SH-SY5Y (cell line): ENCODE measurements around the gene HSD17B12.

ENCODE experiments used
- GATA2 ChIP-seq: IDR thresholded peaks from 2 replicates; pipeline ENCODE4 v1.6.1; 2011; ENCODE audit warnings: mild to moderate bottlenecking, low read depth, low read length
- GATA3 ChIP-seq: IDR thresholded peaks from 2 replicates; pipeline ENCODE4 v1.6.1; 2011; ENCODE audit warnings: low read depth, mild to moderate bottlenecking, low read length, moderate library complexity

DNA sequence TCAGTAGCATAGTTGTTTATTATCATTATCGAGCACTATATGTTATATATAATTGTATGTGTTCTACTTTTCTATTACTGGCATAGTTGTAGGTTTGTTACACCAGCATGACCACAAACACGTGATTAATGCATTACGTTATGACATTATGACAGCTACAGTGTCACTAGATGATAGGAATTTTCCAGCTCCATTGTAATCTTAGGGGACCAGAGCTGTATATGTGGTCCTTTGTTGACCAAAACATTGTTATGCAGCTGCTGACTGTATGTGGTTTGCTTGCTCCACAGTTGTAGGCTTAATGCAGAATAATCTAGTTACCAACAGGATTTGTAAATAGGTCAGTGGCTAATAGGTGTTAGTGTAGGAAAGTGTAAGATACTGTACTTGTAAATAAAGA, 66.1 kb downstream of the HSD17B12 start:
- TF ChIP-seq GATA2, result no peak
- no peak for TF ChIP-seq GATA3
